ENCODE data around the gene PPP1R1B.

Gene PPP1R1B

GRCh38 chr17:39653662-39654331 is 27.0 kb downstream of the PPP1R1B start:
- DNase-seq (ENCODE audit: low spot score) = no peak

- no peak for DNase-seq (ENCODE audit: low spot score)
These were observed 28.4 kb downstream of the PPP1R1B start for GRCh38 chr17:39655105-39655504.

- no peak for DNase-seq (ENCODE audit: low spot score)
These were observed 31.6 kb downstream of the PPP1R1B start for GRCh38 chr17:39658346-39658745.

DNA sequence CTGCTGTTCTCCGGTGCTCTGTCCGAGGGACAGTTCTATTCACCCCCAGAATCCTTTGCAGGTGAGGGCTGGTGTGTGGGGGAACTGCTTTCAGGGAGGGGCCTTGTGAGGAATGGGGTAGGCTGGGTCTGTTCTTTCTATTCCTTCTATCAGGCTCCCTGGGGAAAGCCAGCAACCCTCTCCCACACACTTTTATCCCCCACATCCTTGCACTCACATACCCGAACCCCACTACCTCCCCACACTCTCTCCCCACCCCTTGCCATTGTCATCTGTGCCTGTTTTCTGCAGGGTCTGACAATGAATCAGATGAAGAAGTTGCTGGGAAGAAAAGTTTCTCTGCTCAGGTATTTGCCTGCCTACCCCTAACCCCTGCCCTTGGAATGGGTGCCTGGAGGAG is 32.0 kb downstream of the PPP1R1B start:
- peak; percentile 73 for DNase-seq (ENCODE audit: low spot score)

GRCh38 chr17:39659279-39660010 is 32.7 kb downstream of the PPP1R1B start:
- no peak for DNase-seq (ENCODE audit: low spot score)

DNA sequence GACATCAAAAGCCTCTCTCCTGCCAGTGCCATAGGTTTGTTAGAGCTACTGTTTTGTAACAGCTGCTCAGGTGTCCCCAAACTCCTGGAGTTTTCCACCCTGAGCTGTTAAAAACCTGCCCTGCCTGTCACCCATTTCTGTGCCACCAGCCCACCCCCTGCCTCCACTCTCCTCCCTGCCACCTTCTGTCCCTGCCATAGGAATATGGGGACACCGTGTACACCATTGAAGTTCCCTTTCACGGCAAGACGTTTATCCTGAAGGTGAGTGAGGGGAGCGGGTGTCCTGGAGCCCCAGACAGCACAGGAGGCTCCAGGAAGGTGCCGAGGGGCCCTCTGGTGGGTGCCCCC is 33.2 kb downstream of the PPP1R1B start:
- no peak for DNase-seq (ENCODE audit: low spot score)

DNA sequence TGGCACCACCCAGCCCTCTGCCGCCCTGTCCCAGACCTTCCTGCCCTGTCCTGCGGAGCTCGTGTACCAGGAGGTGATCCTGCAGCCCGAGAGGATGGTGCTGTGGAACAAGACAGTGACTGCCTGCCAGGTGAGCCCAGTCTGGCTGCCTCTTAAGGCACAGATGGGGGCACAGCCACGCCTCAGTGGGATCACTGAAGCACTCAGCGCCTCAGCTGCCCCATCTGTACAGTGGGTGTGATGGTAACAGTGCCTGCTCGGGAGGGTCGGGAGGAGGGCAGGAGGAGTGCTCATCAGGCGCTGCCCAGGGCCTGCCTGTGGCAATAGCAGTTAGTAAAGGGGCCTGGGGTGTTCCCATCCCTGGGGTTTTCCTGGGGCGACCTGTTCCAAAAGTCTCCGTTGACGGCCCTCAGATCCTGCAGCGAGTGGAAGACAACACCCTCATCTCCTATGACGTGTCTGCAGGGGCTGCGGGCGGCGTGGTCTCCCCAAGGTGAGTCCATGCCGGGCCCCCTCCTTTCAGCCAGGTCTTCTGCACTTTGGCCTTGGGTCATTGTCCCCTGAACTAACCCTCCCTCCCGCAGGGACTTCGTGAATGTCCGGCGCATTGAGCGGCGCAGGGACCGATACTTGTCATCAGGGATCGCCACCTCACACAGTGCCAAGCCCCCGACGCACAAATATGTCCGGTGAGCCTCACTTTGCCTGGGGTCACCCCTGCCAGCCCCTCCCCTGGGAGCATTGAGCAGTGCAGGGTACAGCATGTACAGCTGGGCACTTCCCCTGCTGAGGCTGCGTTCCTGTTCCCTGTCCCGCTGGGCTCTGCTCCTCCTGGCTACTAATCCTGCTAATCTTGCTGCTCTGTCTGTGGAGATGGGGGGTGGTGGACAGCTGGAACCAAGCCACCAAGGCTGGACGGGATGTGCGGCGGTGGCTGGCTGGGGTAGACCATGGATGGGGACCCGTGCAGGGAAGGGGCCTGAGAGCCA is 33.9 kb downstream of the PPP1R1B start:
- no peak for DNase-seq (ENCODE audit: low spot score)

DNA sequence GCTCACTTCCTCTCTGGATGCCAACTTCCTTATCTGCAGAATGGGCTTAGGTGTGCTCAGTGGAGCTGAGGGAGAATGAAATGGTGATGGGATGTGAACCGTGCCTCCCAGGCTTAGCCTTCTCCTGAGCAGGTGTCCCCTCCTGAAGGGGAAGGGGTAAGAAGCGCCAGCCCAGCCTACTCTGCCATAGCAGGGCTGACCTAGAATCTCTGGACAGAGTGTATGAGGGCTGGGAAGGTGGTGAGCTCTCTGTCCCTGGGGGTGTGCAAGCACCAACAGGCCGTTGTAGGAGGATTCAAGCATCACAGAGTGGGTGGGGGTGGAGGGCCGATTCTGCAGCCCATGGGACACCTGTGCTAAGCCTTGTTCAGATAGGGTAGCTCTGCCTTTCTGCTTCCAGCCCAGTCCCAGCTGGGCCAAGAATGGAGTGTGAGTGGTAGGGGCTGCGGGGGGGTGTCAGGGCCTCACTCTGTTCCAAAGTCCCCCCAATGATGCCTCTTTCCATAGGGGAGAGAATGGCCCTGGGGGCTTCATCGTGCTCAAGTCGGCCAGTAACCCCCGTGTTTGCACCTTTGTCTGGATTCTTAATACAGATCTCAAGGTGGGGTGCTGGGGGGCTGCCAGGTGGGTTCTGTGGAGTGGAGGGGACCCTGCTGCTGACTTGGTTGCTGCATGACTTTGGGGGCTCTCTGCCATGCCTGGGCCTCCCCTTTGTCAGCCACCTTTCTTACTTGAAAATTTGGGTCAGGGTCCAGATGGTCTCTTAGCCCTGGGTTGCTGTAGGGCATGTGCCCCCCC is 35.2 kb downstream of the PPP1R1B start:
- no peak for DNase-seq (ENCODE audit: low spot score)

DNA sequence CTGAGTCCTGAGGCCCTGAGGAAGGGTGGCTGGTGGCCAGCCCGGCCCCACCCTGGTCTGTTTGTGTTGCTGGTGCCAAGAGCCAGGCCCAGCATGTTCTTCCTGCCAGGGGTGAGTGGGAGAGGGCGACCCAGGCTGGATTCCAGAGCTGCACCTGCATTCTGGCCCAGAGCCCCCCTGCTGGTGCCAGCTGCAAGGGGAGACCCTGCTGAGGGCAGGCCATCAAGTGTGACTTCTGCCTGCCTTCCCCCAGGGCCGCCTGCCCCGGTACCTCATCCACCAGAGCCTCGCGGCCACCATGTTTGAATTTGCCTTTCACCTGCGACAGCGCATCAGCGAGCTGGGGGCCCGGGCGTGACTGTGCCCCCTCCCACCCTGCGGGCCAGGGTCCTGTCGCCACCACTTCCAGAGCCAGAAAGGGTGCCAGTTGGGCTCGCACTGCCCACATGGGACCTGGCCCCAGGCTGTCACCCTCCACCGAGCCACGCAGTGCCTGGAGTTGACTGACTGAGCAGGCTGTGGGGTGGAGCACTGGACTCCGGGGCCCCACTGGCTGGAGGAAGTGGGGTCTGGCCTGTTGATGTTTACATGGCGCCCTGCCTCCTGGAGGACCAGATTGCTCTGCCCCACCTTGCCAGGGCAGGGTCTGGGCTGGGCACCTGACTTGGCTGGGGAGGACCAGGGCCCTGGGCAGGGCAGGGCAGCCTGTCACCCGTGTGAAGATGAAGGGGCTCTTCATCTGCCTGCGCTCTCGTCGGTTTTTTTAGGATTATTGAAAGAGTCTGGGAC is 36.0 kb downstream of the PPP1R1B start:
- DNase-seq (ENCODE audit: low spot score) = no peak

- no peak for DNase-seq (ENCODE audit: low spot score)
These were observed 36.6 kb downstream of the PPP1R1B start for GRCh38 chr17:39663340-39663687.

DNA sequence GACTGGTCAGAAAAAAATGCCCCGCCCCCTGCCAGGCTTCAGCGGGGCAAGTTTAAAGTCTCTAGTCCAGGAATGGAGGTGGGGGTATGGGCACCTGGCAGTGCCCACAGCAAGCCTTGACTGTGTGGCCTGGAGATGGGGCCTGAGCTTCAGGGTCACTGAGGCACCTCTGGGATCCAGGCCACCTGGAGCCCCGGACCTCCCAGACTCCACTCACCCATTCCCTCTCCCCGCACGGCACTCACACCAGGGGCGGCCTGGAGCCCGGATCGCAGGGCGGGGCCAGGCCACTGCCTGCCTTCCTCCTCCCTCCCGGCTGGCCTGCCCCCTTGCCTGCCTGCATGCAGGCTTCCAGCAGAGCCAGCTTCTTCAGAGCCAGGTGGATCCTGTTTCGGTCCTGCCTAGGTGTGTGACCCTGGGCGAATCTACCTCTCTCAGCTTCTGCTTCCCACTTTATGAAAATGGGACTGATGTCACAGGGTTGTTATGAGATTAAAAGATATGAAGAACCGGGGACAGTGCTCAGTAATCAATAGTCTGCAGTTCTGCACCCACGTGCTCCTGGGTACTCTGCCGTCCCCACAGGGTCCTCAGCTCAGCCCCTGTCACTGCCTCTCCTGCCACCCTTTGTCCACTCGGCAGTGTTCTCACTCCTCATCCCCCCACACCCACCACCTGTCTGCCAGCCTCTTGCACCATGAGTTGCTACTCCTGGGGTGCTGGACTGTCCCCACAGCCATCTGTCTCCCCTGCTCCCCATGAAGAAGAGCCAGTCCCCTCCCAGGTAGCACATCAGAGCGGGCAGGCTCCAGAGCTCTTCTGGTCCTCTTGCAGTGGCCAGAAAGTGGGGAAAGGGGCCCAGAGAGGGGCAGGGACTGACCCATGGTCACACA is 37.2 kb downstream of the PPP1R1B start:
- no peak for DNase-seq (ENCODE audit: low spot score)

- DNase-seq (ENCODE audit: low spot score) = no peak
These were observed 38.1 kb downstream of the PPP1R1B start, which contains the start of gene TCAP for GRCh38 chr17:39664581-39665561. TSS of gene TCAP (plus strand) at chr17:39665349. CDS start at chr17:39665360, 11 bp downstream.

DNA sequence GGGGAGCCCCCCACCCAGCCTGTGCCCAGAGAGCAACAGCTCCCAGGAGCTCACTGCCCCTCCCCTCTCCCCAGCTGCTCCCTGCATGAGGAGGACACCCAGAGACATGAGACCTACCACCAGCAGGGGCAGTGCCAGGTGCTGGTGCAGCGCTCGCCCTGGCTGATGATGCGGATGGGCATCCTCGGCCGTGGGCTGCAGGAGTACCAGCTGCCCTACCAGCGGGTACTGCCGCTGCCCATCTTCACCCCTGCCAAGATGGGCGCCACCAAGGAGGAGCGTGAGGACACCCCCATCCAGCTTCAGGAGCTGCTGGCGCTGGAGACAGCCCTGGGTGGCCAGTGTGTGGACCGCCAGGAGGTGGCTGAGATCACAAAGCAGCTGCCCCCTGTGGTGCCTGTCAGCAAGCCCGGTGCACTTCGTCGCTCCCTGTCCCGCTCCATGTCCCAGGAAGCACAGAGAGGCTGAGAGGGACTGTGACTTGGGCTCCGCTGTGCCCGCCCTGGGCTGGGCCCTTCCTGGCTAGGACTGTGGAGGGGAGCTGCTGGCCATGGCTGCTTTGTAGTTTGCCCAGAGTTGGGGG is 39.0 kb downstream of the PPP1R1B start:
- no peak for DNase-seq (ENCODE audit: low spot score)

GRCh38 chr17:39666231-39666600 is 39.5 kb downstream of the PPP1R1B start:
- DNase-seq (ENCODE audit: low spot score) = no peak

DNA sequence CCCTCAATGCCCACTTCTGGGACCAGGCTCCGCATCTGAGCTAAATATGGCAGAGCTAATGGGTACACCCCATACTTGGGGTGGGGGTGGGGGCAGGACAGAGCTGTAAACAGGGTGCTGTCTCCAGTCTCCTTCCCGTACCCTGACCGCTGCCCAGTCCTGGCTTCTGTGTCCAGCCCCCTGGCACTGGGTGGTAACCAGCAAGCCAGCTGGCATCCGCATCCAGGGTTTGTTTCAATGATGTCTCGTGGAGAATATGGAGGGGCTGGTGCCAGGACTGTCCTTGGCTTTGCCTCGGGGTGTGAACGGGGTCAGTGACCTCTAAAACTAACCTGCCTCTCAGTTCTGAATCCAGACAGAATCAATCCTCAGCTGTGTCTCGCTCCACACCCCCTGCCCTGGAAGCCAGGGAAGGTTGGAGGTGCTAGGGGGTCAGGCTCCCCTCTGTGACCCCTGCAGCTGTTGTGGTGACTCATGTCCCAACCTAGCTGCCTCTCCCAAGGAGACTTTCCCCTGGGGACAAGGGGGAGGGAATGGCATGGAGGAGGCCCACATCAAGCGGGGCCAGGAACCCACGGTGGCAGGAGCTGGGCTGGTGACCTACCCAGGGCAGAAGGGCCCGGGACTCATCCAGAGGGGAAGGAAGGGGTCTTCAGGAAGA is 40.0 kb downstream of the PPP1R1B start:
- DNase-seq (ENCODE audit: low spot score) = no peak

DNA sequence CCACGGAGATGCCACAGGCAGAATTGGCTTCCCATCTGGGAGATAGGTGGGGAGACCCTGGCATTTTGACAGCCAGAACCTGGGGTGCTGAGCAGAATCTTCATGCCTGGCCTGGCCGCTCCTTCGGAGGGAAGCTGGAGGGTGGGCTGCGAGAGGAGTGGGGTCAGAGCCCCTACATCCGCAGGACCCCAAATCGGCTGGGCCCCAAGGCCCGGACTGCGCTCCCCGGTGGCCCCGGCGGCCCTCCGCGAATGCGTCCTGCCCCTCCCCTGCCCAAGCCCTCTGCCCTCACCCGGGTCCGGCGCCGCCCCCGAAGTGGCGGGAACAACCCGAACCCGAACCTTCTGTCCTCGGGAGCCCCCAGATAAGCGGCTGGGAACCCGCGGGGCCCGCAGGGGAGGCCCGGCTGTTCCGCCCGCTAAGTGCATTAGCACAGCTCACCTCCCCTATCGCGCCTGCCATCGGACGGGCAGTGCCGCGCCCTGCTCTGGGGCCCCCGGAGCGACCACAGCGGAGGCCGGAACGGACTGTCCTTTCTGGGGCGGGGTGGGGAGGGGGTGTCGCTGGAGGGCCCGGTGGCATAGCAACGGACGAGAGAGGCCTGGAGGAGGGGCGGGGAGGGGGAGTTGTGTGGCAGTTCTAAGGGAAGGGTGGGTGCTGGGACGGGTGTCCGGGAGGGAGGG is 40.7 kb downstream of the PPP1R1B start:
- no peak for DNase-seq (ENCODE audit: low spot score)
